ENCODE results near the gene CCDC144A.
"Not testable (repeated sequence)": the region's sequence is repeated elsewhere in the genome, so short reads cannot be mapped to it uniquely, and the experiment has no call there.

CCDC144A gene

GRCh38 chr17:16818821-16819683 is 129.0 kb downstream of the CCDC144A start:
- in situ Hi-C loops (cut with HindIII; ENCODE audit: low sequenced_read_pairs): no loop called here

GRCh38 chr17:16820161-16820877 is 130.3 kb downstream of the CCDC144A start:
- in situ Hi-C loops (cut with HindIII; ENCODE audit: low sequenced_read_pairs): no loop called here

- in situ Hi-C loops (cut with HindIII; ENCODE audit: low sequenced_read_pairs): no loop called here
Observed at GRCh38 chr17:16820979-16821543, 131.0 kb downstream of the CCDC144A start.

GRCh38 chr17:16822133-16822532 is 132.1 kb downstream of the CCDC144A start:
- in situ Hi-C loops (cut with HindIII; ENCODE audit: low sequenced_read_pairs): not testable (repeated sequence)

GRCh38 chr17:16823768-16824406 is 133.8 kb downstream of the CCDC144A start:
- in situ Hi-C loops (cut with HindIII; ENCODE audit: low sequenced_read_pairs): not testable (repeated sequence)
